Heart left ventricle (tissue), 13 donors: ENCODE data around the gene MMADHC.

Experiments
- POLR2A ChIP-seq, 2 donors: fragments of 450-650 bp; IDR thresholded peaks; one replicate each; pipeline ENCODE4 v1.6.1; 2017; ENCODE audit warnings: antibody characterized with exemption in 2 of 2, mild to moderate bottlenecking in 2 of 2, moderate library complexity in 2 of 2
- TF ChIP-seq, protein P1 (sequence below), 12 donors: fragments of 200-600 bp; sonication (generic) in 4 of 12; IDR thresholded peaks; one replicate each; pipeline versions ENCODE4 v1.5.0 to v1.8.0; 2018 to 2022; ENCODE audit warnings: antibody characterized with exemption in 12 of 12, mild to moderate bottlenecking in 5 of 12
- donor health status: ischemic (EF 13 %, LVEDD 7.1; RV severe dilation, severe dysfunction).
- donor health status: DM: no; HTN: yes; CAD: no.
- donor health status: DM: no; HTN: no; CAD: no.
- donor health status: ischemic (EF 25% LVEDD 6.9; RV normal size, moderate dysfunction).
- donor health status: ischemic (EF 25% LVEDD 5.7; RV mildly dilated, moderate dysfunction).
- donor health status: ischemic (EF 35%, LVEDD 5.7; RV mildly dilated, moderate dysfunction).
- donor health status: nonischemic (EF 11% LVEDD 7.7; RV severe dilation, severe dysfunction).
- donor health status: DM: yes; HTN: yes; CAD: no.
- donor health status: PGD.
- donor health status: ischemic (EF 29% LVEDD 5.4; RV normal size, mild dysfunction).
- donor health status: nonischemic (EF 23%, LVEDD 6.1; RV moderate dilation, normal function).

- TF ChIP-seq, protein P1, sequence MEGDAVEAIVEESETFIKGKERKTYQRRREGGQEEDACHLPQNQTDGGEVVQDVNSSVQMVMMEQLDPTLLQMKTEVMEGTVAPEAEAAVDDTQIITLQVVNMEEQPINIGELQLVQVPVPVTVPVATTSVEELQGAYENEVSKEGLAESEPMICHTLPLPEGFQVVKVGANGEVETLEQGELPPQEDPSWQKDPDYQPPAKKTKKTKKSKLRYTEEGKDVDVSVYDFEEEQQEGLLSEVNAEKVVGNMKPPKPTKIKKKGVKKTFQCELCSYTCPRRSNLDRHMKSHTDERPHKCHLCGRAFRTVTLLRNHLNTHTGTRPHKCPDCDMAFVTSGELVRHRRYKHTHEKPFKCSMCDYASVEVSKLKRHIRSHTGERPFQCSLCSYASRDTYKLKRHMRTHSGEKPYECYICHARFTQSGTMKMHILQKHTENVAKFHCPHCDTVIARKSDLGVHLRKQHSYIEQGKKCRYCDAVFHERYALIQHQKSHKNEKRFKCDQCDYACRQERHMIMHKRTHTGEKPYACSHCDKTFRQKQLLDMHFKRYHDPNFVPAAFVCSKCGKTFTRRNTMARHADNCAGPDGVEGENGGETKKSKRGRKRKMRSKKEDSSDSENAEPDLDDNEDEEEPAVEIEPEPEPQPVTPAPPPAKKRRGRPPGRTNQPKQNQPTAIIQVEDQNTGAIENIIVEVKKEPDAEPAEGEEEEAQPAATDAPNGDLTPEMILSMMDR (IDR thresholded peaks at IDR 0.05): no peak
- TF ChIP-seq POLR2A (IDR thresholded peaks at IDR 0.05): no peak
Measured at GRCh38 chr2:149538138-149538833, 49.3 kb downstream of the MMADHC start.
